GM12878 (cell line): ENCODE data around the gene ZBTB21. TPM values are rescaled to one million over a fixed set of nuclear protein-coding genes. Genes with fewer than 3 reads are reported as not detected.

Experiments used
- ATAC-seq: fragments of 200-7000 bp; cut with Tn5 transposase; 3 replicates; pipeline ENCODE4 v1.9.1; 2020; ENCODE audit warnings: mild to moderate bottlenecking, moderate library complexity
- BruUV-seq: library from RNA; stranded (reverse); fragments of 400-500 nt; replicated peaks from 2 replicates; lab custom pipeline; 2021; lab: Mats Ljungman, UMichigan
- CTCF ChIA-PET: fragments of 300-600 bp; sonication (Branson Sonifier 250); formaldehyde crosslinking; extraction: SDS; loops from one replicate; lab custom pipeline; 2021; ENCODE audit warnings: inconsistent platforms; lab: Yijun Ruan, JAX
- POLR2A ChIA-PET: fragments of 350-600 bp; formaldehyde crosslinking; extraction: SDS; loops from one replicate; lab custom pipeline; 2021; ENCODE audit warnings: inconsistent platforms; lab: Charles Lee
- RAD21 ChIA-PET: fragments of 300-600 bp; sonication (Branson Sonifier 250); formaldehyde crosslinking; loops from one replicate; lab custom pipeline; 2023; ENCODE audit warnings: antibody characterized with exemption; ENCODE audit not compliant: unreplicated experiment; lab: Charles Lee
- SMC1A ChIA-PET: fragments of 300-600 bp; sonication (Branson Sonifier 250); formaldehyde crosslinking; loops from one replicate; lab custom pipeline; 2023; ENCODE audit not compliant: unreplicated experiment, uncharacterized antibody; lab: Charles Lee
- DNase-seq: peaks from one replicate; pipeline ENCODE4 v3.0.0-alpha.2; 2011; ENCODE audit warnings: low read depth, low spot score
- FAIRE-seq: peaks from 3 replicates; lab custom pipeline; 2011; peaks lifted over from hg19 to GRCh38; lab: Jason Lieb, UNC
- H2AFZ ChIP-seq: 2 replicates; pipeline ENCODE4 v1.6.0; 2011; ENCODE audit warnings: low read depth, low read length, control low read depth; ENCODE audit not compliant: control insufficient read depth
- H3K27ac ChIP-seq: 2 replicates; pipeline ENCODE4 v1.5.1; 2011; ENCODE audit warnings: control low read depth; ENCODE audit not compliant: control insufficient read depth, insufficient read depth
- H3K27me3 ChIP-seq, 2 experiments: replicated peaks in 1 of 2; 2 replicates each; pipeline versions ENCODE4 v1.6.0 to v1.6.1; 2011; ENCODE audit warnings: low read length in 1 of 2; ENCODE audit not compliant: control insufficient read depth in 2 of 2, insufficient read depth in 2 of 2
- H3K36me3 ChIP-seq, 2 experiments: 2 replicates each; pipeline ENCODE4 v1.5.1; 2011; ENCODE audit warnings: low read length in 1 of 2; ENCODE audit not compliant: control insufficient read depth in 2 of 2, insufficient read depth in 2 of 2
- H3K4me1 ChIP-seq: 2 replicates; pipeline ENCODE4 v1.6.1; 2011; ENCODE audit warnings: mild to moderate bottlenecking, low read length, moderate library complexity, mixed read lengths; ENCODE audit not compliant: control insufficient read depth, insufficient read depth
- H3K4me2 ChIP-seq: 2 replicates; pipeline ENCODE4 v1.6.0; 2011; ENCODE audit warnings: control low read depth; ENCODE audit not compliant: control insufficient read depth, insufficient read depth
- H3K4me3 ChIP-seq: fragments of 200-600 bp; sonication (generic); 2 replicates; pipeline ENCODE4 v1.5.1; 2016
- H3K79me2 ChIP-seq: 2 replicates; pipeline ENCODE4 v1.6.0; 2011; ENCODE audit warnings: low read length; ENCODE audit not compliant: control insufficient read depth, insufficient read depth
- H3K9ac ChIP-seq: 2 replicates; pipeline ENCODE4 v1.8.0; 2011; ENCODE audit warnings: low read length, control low read depth, mixed read lengths; ENCODE audit not compliant: control insufficient read depth, insufficient read depth
- H3K9me3 ChIP-seq: replicated peaks from 3 replicates; pipeline ENCODE4 v1.5.1; 2011; ENCODE audit warnings: mild to moderate bottlenecking, low read length; ENCODE audit not compliant: control insufficient read depth, insufficient read depth
- H4K20me1 ChIP-seq: 2 replicates; pipeline ENCODE4 v1.6.0; 2011; ENCODE audit not compliant: control insufficient read depth, insufficient read depth
- BCL11A ChIP-seq: IDR thresholded peaks from 2 replicates; pipeline ENCODE4 v1.6.1; 2011; ENCODE audit warnings: low read depth, low read length
- BCL3 ChIP-seq: IDR thresholded peaks from 2 replicates; pipeline ENCODE4 v1.6.1; 2011; ENCODE audit warnings: borderline replicate concordance, low read depth, mild to moderate bottlenecking, moderate library complexity, low read length; ENCODE audit not compliant: insufficient read depth, poor library complexity, severe bottlenecking
- BHLHE40 ChIP-seq, 2 experiments: fragments of 450-650 bp in 1 of 2; IDR thresholded peaks; 2 replicates each; pipeline ENCODE4 v1.6.1; 2011 to 2017; ENCODE audit warnings: low read depth in 2 of 2, borderline replicate concordance in 1 of 2, improper control_type of control experiment in 1 of 2, low read length in 1 of 2, mild to moderate bottlenecking in 1 of 2
- CHD1 ChIP-seq: IDR thresholded peaks from 2 replicates; pipeline ENCODE4 v1.6.1; 2012; ENCODE audit warnings: low read depth, low read length, improper control_type of control experiment
- CREM ChIP-seq: IDR thresholded peaks from 2 replicates; pipeline ENCODE4 v1.6.1; 2014; ENCODE audit warnings: antibody characterized with exemption, low read depth
- IKZF2 ChIP-seq, 2 experiments: fragments of 450-650 bp; IDR thresholded peaks; 2 replicates each; pipeline ENCODE4 v1.6.1; 2017; ENCODE audit warnings: mild to moderate bottlenecking in 2 of 2, moderate library complexity in 2 of 2
- MTA2 ChIP-seq: fragments of 450-650 bp; IDR thresholded peaks from 2 replicates; pipeline ENCODE4 v1.6.1; 2016; ENCODE audit warnings: low read depth, mild to moderate bottlenecking, moderate library complexity
- MTA3 ChIP-seq: IDR thresholded peaks from 2 replicates; pipeline ENCODE4 v1.6.1; 2012; ENCODE audit warnings: low read length, inconsistent platforms, borderline replicate concordance
- RCOR1 ChIP-seq: conservative IDR thresholded peaks from 2 replicates; pipeline ENCODE4 v1.6.1; 2012; ENCODE audit warnings: low read depth, low read length, improper control_type of control experiment
- SMC3 ChIP-seq: IDR thresholded peaks from 2 replicates; pipeline ENCODE4 v1.6.1; 2011; ENCODE audit warnings: low read length, improper control_type of control experiment, borderline replicate concordance
- TAF1 ChIP-seq: IDR thresholded peaks from 2 replicates; pipeline ENCODE4 v1.6.1; 2011; ENCODE audit warnings: mild to moderate bottlenecking, low read depth, low read length, borderline replicate concordance
- YBX1 ChIP-seq: fragments of 450-650 bp; IDR thresholded peaks from 2 replicates; pipeline ENCODE4 v1.6.1; 2016; ENCODE audit warnings: antibody characterized with exemption
- ZNF24 ChIP-seq: fragments of 450-650 bp; IDR thresholded peaks from 2 replicates; pipeline ENCODE4 v1.6.1; 2017; ENCODE audit warnings: antibody characterized with exemption, mild to moderate bottlenecking
- WGBS: methylation state at CpG from one replicate; pipeline ENCODE4 v1.1.6; 2016; ENCODE audit warnings: low lambda C conversion rate; ENCODE audit not compliant: insufficient replicate concordance, insufficient coverage; ENCODE audit errors: missing lambda C conversion rate; 5-methylcytosine and 5-hydroxymethylcytosine counted together
- in situ Hi-C: fragments of 300-500 bp; cut with MboI; formaldehyde crosslinking; loops from 9 replicates; pipeline ENCODE4 v1.14.3; 2018; ENCODE audit warnings: mixed read lengths
- intact Hi-C: fragments of 100-400 bp; cut with micrococcal nuclease; formaldehyde crosslinking; loops from one replicate; pipeline ENCODE4 v1.14.2; 2022; ENCODE audit not compliant: unreplicated experiment
- polyA plus RNA-seq, 11 experiments: library from polyadenylated mRNA; depleted of rRNA in 4 of 11; unstranded in 6 of 11; stranded (reverse) in 5 of 11; fragments of >200 nt; fragmentation: Nextera tagmentation in 4 of 11; fragmentation: Illumina TruSeq in 1 of 11; extraction: Ambion mirVana in 4 of 11; extraction: Trizol in 1 of 11; gene quantifications; 1 replicate in 1 of 11; 2 replicates in 10 of 11; pipeline versions ENCODE4 v1.2.1 to v1.2.3, GENCODE V29; 2011 to 2016; ENCODE audit warnings: inconsistent platforms in 2 of 11, missing spikeins in 2 of 11, low read depth in 1 of 11
- total RNA-seq, 4 experiments: library from RNA; depleted of rRNA in 3 of 4; stranded (reverse); fragments of >200 nt in 3 of 4; fragmentation: Illumina TruSeq in 1 of 4; extraction: Trizol in 1 of 4; gene quantifications; 2 replicates each; pipeline versions ENCODE4 v1.2.1 to v1.2.3, GENCODE V29; 2013 to 2021
- TF ChIP-seq, protein P1 (sequence below): fragments of 450-650 bp; formaldehyde crosslinking; IDR thresholded peaks from 2 replicates; pipeline ENCODE4 v1.4.0; 2022; ENCODE audit warnings: mild to moderate bottlenecking, moderate library complexity
- TF ChIP-seq, protein P2 (sequence below): fragments of 450-650 bp; IDR thresholded peaks from 2 replicates; pipeline ENCODE4 v1.6.1; 2016; ENCODE audit warnings: mild to moderate bottlenecking, moderate library complexity, borderline replicate concordance

ZBTB21 gene
- total and polyA plus RNA-seq, 10 of the 15 experiments (the other 5 are each of a cell fraction or from before 2014, with no cell fraction given): 1.8 to 21.6 (median 10.6) TPM

DNA sequence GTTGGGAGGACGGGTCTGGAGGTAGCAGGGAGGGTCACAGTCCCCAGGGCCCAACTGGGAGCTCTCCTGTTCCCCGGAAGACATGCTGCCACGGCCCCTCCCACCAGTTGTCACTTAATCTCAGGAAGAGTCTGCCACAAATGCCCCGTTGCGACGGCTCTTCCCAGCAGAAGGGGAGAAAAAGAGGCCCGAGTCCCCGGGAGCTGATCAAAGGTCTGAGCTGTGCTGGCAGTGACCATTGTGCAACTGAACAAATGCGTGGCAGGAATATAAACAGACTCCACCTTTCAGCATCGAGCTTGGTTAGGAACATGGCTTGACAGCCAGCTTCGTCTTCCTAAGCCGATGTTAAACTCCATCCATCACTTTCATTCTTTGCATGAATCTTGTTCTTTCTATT is 27.8 kb upstream of the ZBTB21 start:
- POLR2A ChIA-PET: no interaction called here
- H3K27ac ChIP-seq: no peak overlapping the region
- 59% methylated on average over 12 of the region's 12 CpGs for WGBS
- H3K9me3 ChIP-seq: no peaks in the 10 kb centered on the region; the same call in 2 of the 3 replicates
- intact Hi-C loops (no loop called here), in situ Hi-C loops (no loop called here)
- CTCF ChIA-PET: interaction anchor here (1.0 kb wide), 1 partner anchor 21 kb away, joined by 3 read pairs; no protein-coding TSS in a partner anchor
- H3K4me3 ChIP-seq: no peak overlapping the region
- no peak overlapping the region for H3K4me2 ChIP-seq
- H3K4me1 ChIP-seq: no peaks in the 10 kb centered on the region
- DNase-seq (no peak), ATAC-seq (no peak), FAIRE-seq (no peak)
- H3K27me3 ChIP-seq: no peaks in the 10 kb centered on the region; a peak in 1 of 4 replicates
- RAD21 ChIA-PET: no interaction called here
- SMC1A ChIA-PET: no interaction called here
- no TSS peak for BruUV-seq
- no peak overlapping the region for H2AFZ ChIP-seq
- no peaks in the 10 kb centered on the region for H4K20me1 ChIP-seq
- H3K36me3 ChIP-seq: no peaks in the 10 kb centered on the region
- no peaks in the 10 kb centered on the region for H3K79me2 ChIP-seq
- H3K9ac ChIP-seq: no peak overlapping the region
- TF ChIP-seq, protein P1, sequence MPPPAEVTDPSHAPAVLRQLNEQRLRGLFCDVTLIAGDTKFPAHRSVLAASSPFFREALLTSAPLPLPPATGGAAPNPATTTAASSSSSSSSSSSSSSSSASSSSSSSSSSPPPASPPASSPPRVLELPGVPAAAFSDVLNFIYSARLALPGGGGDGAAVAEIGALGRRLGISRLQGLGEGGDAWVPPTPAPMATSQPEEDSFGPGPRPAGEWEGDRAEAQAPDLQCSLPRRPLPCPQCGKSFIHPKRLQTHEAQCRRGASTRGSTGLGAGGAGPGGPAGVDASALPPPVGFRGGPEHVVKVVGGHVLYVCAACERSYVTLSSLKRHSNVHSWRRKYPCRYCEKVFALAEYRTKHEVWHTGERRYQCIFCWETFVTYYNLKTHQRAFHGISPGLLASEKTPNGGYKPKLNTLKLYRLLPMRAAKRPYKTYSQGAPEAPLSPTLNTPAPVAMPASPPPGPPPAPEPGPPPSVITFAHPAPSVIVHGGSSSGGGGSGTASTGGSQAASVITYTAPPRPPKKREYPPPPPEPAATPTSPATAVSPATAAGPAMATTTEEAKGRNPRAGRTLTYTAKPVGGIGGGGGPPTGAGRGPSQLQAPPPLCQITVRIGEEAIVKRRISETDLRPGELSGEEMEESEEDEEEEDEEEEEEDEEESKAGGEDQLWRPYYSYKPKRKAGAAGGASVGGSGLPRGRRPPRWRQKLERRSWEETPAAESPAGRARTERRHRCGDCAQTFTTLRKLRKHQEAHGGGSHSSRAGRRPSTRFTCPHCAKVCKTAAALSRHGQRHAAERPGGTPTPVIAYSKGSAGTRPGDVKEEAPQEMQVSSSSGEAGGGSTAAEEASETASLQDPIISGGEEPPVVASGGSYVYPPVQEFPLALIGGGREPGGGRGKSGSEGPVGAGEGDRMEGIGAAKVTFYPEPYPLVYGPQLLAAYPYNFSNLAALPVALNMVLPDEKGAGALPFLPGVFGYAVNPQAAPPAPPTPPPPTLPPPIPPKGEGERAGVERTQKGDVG (CRISPR knock-in tag): no peak
- TF ChIP-seq BCL3: no peak
- no peak for TF ChIP-seq BHLHE40 (IDR thresholded peaks at IDR 0.05; ENCODE audit: borderline replicate concordance in 1 of 2, low read depth in 2 of 2, low read length in 1 of 2)
- no peak for TF ChIP-seq MTA2
- no peak for TF ChIP-seq CHD1
- no peak for TF ChIP-seq IKZF2 (IDR thresholded peaks at IDR 0.05)
- TF ChIP-seq YBX1: no peak
- no peak for TF ChIP-seq CREM
- TF ChIP-seq SMC3: no peak
- TF ChIP-seq MTA3: no peak
- no peak for TF ChIP-seq RCOR1
- no peak for TF ChIP-seq BCL11A
- TF ChIP-seq ZNF24: no peak
- TF ChIP-seq, protein P2, sequence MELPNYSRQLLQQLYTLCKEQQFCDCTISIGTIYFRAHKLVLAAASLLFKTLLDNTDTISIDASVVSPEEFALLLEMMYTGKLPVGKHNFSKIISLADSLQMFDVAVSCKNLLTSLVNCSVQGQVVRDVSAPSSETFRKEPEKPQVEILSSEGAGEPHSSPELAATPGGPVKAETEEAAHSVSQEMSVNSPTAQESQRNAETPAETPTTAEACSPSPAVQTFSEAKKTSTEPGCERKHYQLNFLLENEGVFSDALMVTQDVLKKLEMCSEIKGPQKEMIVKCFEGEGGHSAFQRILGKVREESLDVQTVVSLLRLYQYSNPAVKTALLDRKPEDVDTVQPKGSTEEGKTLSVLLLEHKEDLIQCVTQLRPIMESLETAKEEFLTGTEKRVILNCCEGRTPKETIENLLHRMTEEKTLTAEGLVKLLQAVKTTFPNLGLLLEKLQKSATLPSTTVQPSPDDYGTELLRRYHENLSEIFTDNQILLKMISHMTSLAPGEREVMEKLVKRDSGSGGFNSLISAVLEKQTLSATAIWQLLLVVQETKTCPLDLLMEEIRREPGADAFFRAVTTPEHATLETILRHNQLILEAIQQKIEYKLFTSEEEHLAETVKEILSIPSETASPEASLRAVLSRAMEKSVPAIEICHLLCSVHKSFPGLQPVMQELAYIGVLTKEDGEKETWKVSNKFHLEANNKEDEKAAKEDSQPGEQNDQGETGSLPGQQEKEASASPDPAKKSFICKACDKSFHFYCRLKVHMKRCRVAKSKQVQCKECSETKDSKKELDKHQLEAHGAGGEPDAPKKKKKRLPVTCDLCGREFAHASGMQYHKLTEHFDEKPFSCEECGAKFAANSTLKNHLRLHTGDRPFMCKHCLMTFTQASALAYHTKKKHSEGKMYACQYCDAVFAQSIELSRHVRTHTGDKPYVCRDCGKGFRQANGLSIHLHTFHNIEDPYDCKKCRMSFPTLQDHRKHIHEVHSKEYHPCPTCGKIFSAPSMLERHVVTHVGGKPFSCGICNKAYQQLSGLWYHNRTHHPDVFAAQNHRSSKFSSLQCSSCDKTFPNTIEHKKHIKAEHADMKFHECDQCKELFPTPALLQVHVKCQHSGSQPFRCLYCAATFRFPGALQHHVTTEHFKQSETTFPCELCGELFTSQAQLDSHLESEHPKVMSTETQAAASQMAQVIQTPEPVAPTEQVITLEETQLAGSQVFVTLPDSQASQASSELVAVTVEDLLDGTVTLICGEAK: no peak
- TF ChIP-seq TAF1: no peak
